Nephron progenitor cell (in vitro differentiated cells): ENCODE measurements around the gene OTOP3.

Experiments
- DNase-seq: peaks from one replicate; pipeline ENCODE4 v3.0.0; 2021
- H3K27ac Mint-ChIP-seq: 2 replicates; pipeline ENCODE4 v1.8.0; 2021; ENCODE audit warnings: mild to moderate bottlenecking, moderate library complexity, mixed read lengths
- H3K27me3 Mint-ChIP-seq: 2 replicates; pipeline ENCODE4 v1.8.0; 2021; ENCODE audit warnings: mild to moderate bottlenecking, low read depth, mixed read lengths; ENCODE audit not compliant: poor library complexity
- H3K36me3 Mint-ChIP-seq: 2 replicates; pipeline ENCODE4 v1.8.0; 2021; ENCODE audit warnings: low read depth, mixed read lengths
- H3K4me1 Mint-ChIP-seq: 2 replicates; pipeline ENCODE4 v1.8.0; 2021; ENCODE audit warnings: mixed read lengths
- H3K4me3 Mint-ChIP-seq: 2 replicates; pipeline ENCODE4 v1.8.0; 2021; ENCODE audit warnings: mild to moderate bottlenecking, moderate library complexity, mixed read lengths
- H3K9me3 Mint-ChIP-seq: 2 replicates; pipeline ENCODE4 v1.8.0; 2021; ENCODE audit warnings: mild to moderate bottlenecking, moderate library complexity, mixed read lengths
- TF ChIP-seq, protein P1 (sequence below): fragments of 200-600 bp; sonication (generic); IDR thresholded peaks from 2 replicates; pipeline ENCODE4 v1.5.0; 2021; ENCODE audit warnings: antibody characterized with exemption

Gene OTOP3

GRCh38 chr17:74957935-74958740 lies 22.4 kb downstream of the OTOP3 start:
- peak; percentile 97 for DNase-seq
- Mint-ChIP-seq H3K27me3 (peaks cover 60% of the 10 kb centered on the region), H3K27ac (no peak overlapping the region), H3K4me1 (peaks cover 14% of the 10 kb centered on the region), H3K4me3 (no peak overlapping the region), H3K36me3 (no peaks in the 10 kb centered on the region), H3K9me3 (no peaks in the 10 kb centered on the region)
- TF ChIP-seq, protein P1, sequence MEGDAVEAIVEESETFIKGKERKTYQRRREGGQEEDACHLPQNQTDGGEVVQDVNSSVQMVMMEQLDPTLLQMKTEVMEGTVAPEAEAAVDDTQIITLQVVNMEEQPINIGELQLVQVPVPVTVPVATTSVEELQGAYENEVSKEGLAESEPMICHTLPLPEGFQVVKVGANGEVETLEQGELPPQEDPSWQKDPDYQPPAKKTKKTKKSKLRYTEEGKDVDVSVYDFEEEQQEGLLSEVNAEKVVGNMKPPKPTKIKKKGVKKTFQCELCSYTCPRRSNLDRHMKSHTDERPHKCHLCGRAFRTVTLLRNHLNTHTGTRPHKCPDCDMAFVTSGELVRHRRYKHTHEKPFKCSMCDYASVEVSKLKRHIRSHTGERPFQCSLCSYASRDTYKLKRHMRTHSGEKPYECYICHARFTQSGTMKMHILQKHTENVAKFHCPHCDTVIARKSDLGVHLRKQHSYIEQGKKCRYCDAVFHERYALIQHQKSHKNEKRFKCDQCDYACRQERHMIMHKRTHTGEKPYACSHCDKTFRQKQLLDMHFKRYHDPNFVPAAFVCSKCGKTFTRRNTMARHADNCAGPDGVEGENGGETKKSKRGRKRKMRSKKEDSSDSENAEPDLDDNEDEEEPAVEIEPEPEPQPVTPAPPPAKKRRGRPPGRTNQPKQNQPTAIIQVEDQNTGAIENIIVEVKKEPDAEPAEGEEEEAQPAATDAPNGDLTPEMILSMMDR, result peak; percentile 97

DNA sequence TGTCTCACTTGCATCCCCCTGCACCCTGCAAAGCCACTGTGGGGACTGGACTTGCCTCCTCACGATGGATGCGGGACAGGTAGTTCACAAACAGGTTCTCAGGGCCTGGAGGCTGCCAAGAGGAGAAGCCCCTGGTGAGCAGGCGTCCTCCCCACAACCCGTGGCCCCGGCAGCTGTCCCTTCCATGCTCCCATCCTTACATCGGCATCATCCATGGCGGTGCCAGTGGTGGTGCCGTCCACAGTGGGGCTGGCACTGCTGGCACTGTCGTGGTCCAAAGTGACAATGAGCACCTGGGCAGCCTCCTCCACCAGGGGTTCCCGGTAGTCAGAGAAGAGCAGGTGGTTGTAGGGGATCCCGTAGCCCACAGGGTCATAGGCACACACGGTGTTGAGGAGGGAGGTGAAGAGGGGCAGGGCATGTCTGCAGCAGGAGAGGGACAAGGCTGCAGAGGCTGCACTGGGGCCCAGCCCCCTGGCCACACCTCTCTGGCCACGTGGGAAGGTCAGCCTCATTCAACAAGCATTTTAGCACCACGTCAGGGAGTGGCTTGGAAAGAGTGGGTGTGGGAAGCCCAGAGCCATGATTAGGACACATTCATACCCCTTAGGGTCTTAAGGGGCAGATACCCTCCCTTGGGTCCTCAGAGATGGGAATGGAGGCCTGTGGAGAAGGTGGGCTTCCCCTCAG lies 24.3 kb downstream of the OTOP3 start:
- Mint-ChIP-seq H3K4me3 (no peak overlapping the region), H3K27me3 (peaks cover 60% of the 10 kb centered on the region)
- DNase-seq, result no peak

GRCh38 chr17:74960570-74961342 lies 25.1 kb downstream of the OTOP3 start:
- no peak overlapping the region for H3K27ac Mint-ChIP-seq
- DNase-seq, result peak; percentile 74
- TF ChIP-seq, protein P1, result peak; percentile 66
- H3K4me1 Mint-ChIP-seq, result peaks cover 14% of the 10 kb centered on the region
- H3K36me3 Mint-ChIP-seq, result no peaks in the 10 kb centered on the region
- no peaks in the 10 kb centered on the region for H3K9me3 Mint-ChIP-seq
- no peak overlapping the region for H3K4me3 Mint-ChIP-seq
- H3K27me3 Mint-ChIP-seq, result peaks cover 58% of the 10 kb centered on the region

More for the DNA sequence above, 24.3 kb downstream of the OTOP3 start:
- Mint-ChIP-seq H3K27ac (no peak overlapping the region), H3K9me3 (no peaks in the 10 kb centered on the region), H3K4me1 (peaks cover 14% of the 10 kb centered on the region), H3K36me3 (no peaks in the 10 kb centered on the region)
- TF ChIP-seq, protein P1, result no peak

DNA sequence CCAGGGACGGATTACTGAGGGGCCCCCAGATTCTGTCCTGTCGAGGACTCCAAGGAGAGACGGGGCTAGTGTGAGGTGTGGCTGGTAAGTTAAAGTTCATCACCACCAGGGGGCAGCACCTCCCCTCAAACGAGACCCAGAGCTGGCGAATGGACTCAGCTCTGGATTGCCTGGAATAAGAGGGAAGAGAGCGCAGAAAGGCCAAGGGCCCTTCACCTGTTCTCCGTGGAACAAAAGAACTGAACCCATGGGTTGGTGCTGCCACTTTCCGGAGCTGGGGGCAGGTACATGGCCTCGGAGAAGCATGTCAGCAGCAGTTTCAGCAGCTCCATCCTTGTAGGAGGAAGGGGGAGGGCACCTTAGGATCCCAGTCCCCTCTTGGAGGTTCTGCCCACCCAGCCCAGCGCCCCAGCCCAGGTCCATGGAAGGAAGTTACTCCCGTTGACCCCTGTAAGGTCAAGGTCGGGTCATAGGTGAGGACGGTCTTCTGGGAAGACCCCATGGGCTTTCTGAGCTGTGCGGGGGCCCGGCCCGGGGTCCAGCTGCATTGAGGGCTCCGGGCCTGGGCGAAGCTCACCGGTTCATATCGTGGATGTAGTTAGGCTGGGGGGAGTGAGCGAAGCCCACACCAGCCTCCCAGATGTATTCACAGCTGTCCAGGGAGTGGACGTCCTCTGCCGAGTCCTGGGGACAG lies 26.1 kb downstream of the OTOP3 start:
- Mint-ChIP-seq H3K4me3 (no peak overlapping the region), H3K36me3 (no peaks in the 10 kb centered on the region), H3K4me1 (peaks cover 14% of the 10 kb centered on the region), H3K27ac (no peak overlapping the region), H3K27me3 (peaks cover 54% of the 10 kb centered on the region), H3K9me3 (no peaks in the 10 kb centered on the region)
- TF ChIP-seq, protein P1, result peak; percentile 69
- peak; percentile 95 for DNase-seq

DNA sequence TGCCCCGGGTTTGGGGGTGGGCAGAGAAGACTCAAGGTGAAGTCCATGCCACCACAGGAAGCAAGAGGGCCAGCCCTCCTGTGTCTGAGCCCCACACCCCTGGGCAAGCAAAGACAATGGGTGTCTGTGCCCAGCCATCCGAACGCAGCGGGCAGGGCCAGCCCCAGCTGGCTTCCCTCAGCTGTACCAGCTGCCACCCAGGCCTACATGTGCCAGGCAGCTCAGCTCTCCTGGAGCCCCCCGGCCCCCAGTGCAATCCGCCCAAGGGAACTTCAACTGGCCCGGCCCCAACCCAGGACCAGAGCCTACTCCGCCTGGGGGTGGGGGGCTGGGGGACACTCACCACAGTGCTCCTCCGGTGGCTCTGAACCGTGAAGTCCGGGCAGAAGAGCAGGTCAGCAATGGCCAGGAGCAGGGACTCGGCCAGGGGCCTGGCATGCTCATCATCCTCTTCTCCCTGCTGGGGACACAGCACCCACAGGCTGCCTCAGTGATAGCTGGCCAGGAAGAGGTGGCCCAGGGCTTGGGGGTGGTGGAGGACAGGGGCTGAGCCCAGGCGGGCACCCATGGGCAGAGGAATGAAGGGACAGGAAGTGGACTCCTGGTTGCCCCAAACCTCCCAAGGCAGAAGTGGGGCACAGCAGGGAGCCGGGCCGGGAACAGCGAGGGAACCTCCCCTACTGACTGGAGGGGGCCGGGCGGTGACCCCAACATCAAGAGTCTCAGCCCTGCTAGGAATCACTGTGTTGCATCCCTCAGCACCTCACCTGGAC lies 27.1 kb downstream of the OTOP3 start:
- DNase-seq, result no peak
- Mint-ChIP-seq H3K27ac (no peak overlapping the region), H3K27me3 (peaks cover 52% of the 10 kb centered on the region), H3K4me1 (peaks cover 14% of the 10 kb centered on the region), H3K9me3 (no peaks in the 10 kb centered on the region), H3K4me3 (no peak overlapping the region), H3K36me3 (no peaks in the 10 kb centered on the region)
- TF ChIP-seq, protein P1, result no peak
